ENCODE results near the gene GADD45A.

Gene GADD45A

DNA sequence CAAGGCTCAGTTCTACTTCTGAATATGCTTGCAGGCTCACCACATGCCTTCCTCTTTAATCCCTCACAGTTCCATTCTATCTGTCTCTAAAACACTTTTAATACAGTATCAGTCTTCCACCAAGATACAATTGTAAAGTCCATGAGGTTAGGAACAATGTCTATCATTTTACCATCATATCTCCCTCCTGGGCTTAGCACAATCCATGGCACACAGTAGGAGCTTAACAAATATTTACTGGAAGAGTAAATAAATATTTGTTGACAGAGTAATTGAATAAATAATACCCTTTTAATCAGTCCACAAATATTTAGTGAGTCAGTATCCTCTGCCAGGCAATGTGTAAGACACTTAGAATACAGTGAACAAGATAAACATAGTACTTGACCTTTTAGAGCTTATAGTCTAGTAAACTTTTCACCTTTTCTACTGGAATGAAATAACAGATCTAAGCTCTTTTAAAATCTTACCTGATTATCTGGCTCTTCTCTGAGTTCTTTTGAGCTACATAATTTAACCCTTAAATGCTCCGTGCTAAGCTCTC, 12.7 kb upstream of the GADD45A start:
- no peak for DNase-seq

DNA sequence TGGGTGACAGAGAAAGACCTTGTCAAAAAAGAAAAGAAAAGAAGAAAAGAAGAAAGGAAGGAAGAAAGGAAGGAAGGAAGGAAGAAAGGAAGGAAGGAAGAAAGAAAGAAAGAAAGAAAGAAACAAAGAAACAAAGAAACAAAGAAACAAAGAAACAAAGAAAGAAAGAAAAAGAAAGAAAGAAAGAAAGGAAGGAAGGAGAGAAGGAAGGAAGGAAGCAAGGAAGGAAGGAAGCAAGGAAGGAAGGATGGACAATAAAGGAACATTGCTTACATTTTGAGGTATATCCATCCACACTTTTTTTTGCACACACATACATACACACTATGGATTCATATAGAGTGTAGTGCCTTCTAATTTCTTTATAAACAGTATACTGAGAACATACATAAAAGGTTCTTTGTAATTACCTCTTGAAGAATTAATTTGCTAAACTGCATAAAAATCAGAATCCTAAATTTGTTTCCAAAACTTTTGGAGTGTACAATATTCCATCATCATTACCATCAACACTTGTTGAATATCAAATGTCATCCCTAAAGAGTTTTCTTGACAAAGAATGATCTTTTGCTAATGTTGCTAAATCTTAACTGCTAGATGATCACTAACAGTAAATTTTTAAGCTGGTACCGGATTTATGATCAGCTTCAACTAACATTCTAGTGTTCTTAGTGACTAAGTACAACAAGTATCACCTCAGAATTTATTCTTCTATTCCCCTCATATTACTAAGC, 11.4 kb upstream of the GADD45A start:
- DNase-seq = no peak

- peak; percentile 55 for DNase-seq
Observed at GRCh38 chr1:67674260-67675011, 10.6 kb upstream of the GADD45A start.

DNA sequence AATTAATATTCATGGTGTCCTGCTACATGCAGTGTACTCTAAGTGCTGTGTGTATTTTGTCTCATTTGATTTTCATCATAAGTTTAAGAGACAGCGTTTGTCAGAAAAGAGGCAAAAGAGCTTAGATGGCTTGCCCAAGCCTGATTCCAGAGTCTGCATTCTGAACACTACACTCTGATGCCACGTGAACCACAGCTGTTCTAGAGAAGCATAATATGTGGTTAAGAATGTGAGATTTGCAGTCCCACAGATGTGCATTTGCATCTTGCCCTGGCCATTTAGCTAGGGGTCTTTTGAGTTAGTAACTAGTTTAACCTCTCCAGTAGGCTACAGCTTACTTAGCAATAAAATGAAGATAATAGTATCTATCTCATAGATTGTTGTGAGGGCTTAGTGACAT, 9.2 kb upstream of the GADD45A start:
- DNase-seq = no peak

- DNase-seq = no peak
Observed at GRCh38 chr1:67676287-67676686, 8.7 kb upstream of the GADD45A start.

GRCh38 chr1:67676946-67677345, 8.1 kb upstream of the GADD45A start:
- no peak for DNase-seq

- no peak for DNase-seq
Observed at GRCh38 chr1:67677408-67677807, 7.6 kb upstream of the GADD45A start.

- DNase-seq = no peak
Observed at GRCh38 chr1:67677930-67678329, 7.1 kb upstream of the GADD45A start.

DNA sequence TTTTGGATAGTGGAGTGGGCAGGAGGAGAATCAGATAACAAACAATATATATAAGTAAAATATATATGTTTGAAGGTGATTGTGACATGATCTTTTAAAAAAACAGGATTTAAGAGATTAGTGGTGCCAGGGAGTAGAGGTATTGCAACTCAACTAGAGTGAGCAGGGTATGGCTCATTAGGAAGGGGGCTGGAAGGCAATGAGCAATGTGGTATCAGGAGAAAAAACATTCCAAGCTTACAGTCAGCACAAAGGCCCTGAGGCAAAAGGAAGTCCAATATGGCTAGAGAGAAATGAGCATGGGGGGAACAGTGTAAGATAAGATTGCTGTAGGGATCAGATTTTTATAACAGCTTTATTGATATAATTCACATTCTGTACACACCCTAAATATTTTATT, 5.3 kb upstream of the GADD45A start:
- no peak for DNase-seq

- no peak for DNase-seq
Observed at GRCh38 chr1:67680486-67680885, 4.5 kb upstream of the GADD45A start.

DNA sequence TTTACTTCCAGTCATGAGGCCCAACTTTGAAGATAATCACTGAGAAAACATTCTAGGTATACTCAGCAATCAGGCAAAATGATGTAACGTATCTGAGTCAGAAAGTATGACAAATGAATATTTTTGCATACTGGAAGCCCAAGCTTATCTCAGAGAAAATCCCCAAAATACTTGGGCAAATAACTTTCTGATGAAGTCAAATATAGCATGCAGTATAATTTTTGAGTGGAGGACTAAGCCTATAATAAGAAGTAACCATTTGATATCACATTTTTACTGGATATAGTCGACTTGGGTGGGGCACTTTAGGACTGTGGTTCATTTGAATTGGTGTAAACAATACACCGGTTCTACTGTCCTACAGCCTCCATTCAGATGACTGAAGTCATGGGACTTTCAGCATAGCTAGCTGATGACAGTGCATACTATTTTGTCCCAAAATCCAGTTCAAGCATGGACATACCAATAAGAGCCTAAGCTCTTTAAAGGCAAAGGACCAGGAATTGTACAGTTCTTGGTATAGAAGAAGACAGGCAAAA, 2.3 kb upstream of the GADD45A start:
- DNase-seq = no peak

DNA sequence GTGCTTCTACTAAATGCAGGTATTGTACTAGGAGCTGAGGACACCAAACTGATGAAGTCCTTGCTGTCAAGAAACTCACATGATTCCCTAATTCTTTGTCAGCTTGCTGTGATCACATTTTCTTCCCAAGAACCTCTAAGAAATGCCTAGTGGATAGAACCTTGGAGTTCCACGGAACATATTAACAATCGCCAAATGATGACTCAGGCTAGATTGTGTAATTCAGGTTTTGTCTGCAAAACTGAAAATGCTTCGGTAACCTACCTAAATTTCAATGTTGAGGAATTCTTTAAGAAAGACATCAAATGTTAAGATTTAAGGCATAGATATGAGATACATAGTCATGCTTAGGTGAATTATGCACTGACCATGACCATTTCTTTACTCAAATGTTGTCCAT, 1.7 kb upstream of the GADD45A start:
- DNase-seq = no peak

- DNase-seq = no peak
Observed at GRCh38 chr1:67683766-67684525, 1.1 kb upstream of the GADD45A start.

- no peak for DNase-seq
Observed at GRCh38 chr1:67684526-67685066, 405 bp upstream of the GADD45A start.

DNA sequence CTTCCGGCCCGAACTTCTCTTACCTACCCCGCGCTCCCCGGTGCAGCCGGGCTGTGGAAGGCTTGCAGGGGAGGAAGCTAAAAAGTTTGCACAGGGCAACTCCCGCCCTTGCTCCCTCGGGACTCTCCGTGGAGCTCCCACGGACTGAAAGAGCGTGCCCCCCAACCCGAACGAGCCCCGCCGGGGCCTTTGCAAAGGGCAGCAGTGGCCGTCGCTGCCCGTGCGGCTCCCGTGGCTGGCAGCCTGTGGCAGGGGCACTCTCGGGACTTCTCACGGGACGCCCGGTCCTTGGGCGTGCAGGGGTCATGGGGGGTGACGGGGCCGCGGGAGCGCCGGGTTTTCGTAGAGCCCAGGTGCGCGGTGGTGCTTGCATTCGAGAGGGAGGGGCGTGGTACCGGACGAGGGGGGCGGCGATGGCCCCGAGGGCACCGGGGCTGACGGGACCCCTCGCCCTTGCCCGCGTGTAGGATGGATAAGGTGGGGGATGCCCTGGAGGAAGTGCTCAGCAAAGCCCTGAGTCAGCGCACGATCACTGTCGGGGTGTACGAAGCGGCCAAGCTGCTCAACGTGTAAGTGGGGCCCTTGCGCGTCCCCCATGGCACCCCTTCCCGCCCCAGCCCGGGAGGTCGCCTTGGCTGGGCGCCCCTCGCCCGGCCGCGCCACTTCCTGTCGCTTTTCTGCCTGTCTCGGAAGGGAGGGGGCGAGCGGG, 711 bp downstream of the GADD45A start:
- DNase-seq = peak; percentile 21

DNA sequence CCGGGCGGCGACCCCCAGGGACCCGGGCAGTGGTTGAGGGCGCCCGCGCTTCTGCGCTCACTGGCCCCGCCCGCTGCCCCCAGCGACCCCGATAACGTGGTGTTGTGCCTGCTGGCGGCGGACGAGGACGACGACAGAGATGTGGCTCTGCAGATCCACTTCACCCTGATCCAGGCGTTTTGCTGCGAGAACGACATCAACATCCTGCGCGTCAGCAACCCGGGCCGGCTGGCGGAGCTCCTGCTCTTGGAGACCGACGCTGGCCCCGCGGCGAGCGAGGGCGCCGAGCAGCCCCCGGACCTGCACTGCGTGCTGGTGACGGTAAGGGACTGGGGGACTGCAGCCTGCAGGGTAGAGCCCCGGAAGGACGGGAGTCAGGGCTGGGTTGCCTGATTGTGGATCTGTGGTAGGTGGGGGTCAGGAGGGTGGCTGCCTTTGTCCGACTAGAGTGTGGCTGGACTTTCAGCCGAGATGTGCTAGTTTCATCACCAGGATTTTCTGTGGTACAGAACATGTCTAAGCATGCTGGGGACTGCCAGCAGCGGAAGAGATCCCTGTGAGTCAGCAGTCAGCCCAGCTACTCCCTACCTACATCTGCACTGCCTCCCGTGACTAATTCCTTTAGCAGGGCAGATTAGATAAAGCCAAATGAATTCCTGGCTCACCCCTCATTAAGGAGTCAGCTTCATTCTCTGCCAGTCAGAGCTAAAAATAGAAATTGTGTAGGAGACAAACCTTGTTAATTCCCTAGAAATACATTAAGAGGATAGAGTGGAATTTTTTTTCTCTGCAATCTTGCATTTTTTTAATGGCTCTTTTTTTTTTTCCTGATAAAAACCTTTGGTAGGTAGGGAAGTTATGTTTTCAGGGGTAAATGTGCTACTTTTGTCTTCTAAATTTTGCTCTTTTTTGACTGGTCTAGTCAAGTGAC, 1.5 kb downstream of the GADD45A start:
- peak; percentile 59 for DNase-seq

DNA sequence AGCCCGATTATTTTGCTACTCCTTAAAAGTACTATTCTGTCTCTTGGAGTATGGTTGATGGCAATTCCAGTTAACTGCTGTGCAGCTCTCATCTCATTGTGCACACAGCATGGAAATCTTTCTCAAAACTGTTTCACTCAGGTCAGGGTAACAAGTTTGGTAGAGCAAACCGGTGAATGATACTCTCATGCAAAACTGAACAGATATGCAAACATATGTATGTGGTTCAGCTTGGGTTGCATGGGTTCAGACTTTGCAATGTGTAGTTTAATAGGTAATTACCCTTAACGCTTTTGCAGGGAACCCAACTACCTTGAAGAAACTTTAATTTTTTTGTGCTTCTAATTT, 2.2 kb downstream of the GADD45A start:
- DNase-seq = no peak

GRCh38 chr1:67687649-67688048, 2.6 kb downstream of the GADD45A start:
- no peak for DNase-seq

DNA sequence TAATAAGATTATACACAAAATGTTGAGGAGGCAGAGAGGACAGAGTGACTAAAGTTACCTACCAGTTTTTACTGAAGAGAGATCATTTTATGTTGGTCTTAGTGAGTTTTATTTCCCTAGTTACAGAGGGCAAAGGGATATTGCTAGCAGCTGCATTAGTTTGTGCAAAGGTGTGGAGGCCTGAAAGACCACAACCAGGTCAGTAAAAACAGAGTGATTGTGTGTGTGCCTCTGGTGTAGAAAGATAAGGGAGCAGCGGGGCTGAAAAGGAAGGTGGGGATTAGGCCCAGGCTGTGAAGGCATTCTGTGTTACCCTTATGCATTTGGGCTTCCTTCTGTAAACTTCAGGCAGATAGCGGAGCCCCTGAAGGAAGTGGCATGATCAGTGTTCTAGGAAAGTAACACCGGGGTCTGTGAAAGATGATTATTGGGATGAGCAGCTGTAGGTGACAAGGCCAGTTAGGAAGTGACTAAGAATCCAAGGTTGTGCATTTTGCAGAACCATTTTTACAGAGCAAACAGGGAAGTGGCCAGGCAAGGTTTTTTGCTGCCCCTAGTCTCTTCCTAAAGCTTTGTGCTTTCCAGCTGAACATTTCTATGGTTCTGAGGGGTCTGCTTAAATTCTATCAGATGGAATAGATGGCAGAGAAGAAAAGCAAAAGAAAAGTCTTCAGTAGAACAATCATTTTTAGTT, 3.7 kb downstream of the GADD45A start:
- DNase-seq = no peak

DNA sequence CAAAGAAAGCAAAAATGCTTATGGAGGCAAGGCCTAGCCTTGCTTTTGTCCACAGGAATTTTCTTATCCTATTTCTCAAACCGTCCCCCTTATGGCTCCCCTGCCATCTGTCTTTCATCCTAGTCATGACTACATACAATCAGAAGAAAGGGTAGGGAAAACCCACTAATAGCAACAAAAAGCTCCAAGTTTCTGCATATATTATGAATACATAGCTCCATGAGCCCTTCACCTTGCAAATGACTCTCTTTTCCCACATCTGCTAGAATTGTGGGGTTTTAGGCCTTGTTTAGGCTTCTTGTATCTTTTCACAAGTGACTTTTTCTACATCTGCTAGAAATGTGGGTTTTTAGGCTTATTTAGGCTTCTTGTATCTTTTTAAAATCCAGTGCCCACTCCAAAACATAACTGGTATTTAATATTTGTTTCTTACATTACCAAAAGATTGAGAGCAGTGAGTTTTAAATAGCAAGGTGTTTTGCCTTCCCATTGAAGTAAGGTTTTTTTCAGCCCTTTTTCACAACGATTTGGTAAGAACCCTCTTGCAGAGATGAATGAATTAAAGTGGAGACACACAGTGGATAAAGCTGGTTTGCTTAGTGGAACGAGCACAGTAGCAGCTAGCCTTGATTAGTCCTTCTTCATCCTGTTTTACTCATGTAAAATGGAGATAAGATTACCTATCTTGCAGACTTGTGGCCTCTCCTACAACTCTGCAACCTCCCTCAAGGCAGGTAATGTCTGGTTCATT, 4.4 kb downstream of the GADD45A start:
- no peak for DNase-seq
